OCI-M2 (cell line): ENCODE results near the gene RAG2.

Source experiments
- DNase-seq: peaks from one replicate; lab custom pipeline; 2025; ENCODE audit not compliant: unreplicated experiment; lab: John Stamatoyannopoulos, UW

Gene RAG2

DNA sequence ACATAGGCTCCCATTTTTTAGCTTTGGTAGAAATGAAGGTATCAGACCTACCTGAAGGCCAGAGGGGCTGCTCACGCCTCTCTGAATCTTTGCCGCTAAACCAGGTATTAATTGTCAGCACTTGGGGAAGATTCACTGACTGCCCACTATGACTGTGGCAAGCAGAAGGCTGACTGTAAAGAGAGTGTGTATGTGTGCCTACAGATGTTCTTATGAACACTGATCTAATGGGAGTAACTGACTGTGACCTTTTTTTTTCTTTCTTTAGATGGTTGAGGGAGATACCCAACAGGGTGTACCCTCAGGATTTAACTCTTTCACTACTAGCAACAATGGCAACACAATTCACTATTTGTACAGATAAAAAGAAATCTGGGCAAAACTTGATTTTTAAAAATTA is at the start of gene RAG2:
RAG2 (minus strand) TSS at position 186 of the 400 bp plus-strand sequence. CDS start 4,068 bp downstream, outside the sequence.
- DNase-seq = no peak

DNA sequence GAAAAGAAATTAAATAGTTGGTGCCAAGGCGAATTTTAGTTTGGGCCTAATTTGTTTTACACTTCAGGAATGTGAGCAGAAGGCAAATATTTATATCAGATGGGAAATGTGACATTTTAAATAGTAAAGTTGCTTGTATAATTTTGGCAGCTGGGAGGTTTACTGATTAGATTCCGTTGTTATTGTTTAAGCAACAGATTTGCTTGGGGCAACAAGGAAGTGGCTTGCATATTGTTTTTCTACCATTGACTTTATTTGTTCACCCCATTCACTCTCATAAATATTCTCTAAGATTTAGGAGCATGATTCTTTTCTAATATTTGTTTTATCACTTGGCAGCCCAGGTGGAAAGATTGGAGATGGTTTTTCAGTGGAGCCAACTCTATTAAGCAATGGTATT is 40.5 kb upstream of the RAG2 start:
- no peak for DNase-seq

DNA sequence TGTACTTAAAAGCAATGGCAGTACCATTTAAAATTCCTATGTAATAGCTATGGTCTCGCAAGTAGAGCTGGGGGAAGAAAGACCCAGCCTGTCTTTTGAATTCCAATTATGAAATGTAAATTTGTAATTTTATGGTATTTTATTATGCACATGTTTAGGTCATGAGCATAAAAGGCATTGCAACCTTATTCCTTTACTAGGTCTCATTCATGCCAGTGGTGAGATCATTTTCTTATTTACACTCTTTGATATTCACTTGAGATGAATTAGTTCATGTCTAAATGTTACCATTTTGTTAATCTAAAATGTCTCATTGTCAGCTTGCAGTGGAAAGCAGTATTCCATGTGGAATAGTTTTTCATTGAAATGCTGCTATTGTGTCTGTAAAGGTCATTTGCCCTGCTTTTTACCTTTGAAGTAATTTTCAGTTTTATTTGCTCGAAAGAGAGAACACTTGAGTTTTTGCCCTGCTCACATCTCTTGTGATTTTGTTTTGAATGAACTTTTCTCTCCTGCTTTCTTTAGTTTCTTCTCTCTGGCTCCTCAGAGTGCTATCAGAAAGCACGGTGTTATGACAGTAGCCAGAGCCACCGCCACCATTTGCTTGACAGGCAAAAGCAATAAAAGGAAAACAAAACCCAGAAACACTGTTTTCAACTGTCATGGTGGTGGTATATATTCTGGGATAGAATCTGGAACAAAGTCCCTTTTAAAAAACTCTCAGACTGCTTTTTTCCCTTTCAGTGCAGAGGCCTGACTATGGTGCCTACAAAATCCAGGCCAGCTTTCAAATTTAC is 37.2 kb upstream of the RAG2 start:
- DNase-seq = no peak

DNA sequence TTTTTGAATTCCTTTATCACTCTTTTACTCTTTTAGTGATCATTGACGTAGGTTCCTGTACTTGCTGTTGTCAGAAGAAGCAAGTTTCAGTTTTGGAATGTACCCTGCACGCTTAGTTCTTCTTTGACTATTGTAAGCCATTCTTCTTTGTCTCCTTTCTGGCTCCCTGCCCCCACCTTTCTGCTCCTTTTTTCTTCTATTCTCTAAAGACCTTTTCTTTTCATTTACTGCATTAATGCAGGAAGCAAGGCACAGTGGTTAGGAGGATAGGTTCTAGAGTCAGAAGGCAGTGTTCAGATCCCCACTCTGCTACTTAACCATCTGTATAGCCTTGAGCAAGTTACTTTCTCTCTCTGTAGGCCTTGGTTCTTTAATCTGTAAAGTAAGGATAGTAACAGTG is 33.7 kb upstream of the RAG2 start:
- DNase-seq = no peak

DNA sequence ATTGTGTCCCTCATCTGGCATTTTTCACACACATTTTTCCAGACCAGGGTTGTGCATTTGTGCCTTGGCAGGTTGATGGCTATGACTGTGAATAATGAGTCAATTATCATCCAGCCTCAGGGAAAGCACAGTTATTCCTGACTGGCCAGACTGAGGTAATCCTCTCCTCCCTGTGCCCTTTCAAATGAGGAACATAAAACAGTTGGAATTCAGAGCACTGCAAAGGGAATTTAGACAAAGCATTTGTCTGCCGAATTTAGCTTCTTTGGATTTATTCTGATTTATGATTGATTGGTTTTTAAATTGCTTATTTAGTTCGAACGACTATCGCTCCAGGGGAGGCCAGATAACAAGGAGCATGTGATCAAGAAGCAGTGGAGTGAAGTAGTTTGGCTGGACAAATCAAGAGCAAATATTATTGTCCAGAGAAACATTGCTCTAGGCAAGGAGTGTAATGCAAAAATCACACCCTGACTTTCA is 30.8 kb upstream of the RAG2 start:
- DNase-seq = no peak

DNA sequence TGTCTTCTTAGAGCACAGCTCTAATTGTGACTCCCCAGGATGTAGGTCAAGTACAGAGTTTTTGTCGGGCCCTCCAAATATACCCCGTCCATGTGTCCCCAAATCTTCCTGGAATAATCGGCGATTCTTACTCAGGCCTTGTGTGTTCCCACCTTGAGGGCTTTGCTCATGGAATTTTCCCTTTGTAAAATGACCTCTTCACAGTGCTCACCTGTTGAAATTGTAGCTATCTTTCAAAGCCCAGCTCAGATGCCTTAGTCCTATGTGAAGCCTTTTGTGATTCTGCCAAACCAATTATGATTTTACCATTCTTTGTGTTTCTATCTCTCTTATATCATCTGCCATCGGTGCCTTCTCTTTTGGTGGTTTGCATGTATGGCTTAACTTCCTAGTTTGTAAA is 30.1 kb upstream of the RAG2 start:
- no peak for DNase-seq

DNA sequence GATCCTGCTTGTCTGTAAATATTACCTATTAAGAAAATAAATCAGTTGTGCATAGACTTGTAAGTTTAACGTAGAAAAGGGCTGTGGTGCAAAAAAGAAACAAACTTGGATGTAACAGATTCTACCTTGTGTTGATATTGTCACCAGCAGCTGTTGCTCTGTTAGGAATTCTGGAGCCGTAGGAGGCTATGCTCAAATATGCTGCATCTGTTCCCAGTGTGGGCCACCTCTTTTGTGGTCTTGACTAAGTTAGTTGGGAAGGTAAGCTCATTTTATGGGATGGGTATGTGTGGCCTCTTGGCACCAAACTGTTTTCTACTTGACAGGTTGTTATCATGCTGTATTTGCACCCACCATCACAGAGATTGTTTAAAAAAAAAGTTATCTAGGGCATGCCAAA is 29.4 kb upstream of the RAG2 start:
- no peak for DNase-seq

DNA sequence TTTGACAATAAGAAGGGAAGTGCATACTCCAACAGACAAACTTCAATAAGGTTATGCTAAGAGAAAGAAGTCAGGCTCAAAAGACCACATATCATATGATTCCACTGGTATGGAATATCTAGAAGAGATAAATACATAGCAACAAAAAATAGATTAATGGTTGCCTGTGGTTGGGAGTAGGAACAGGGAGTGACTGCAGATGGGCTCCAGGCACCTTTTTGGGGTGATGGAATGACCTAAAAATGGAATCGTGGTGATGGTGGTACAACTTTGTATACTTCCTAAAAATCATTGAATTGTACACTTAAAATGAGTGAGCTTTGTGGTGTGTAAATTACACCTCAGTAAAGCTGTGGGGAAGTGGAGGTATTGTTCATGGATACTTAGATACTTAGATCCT is 29.0 kb upstream of the RAG2 start:
- no peak for DNase-seq

DNA sequence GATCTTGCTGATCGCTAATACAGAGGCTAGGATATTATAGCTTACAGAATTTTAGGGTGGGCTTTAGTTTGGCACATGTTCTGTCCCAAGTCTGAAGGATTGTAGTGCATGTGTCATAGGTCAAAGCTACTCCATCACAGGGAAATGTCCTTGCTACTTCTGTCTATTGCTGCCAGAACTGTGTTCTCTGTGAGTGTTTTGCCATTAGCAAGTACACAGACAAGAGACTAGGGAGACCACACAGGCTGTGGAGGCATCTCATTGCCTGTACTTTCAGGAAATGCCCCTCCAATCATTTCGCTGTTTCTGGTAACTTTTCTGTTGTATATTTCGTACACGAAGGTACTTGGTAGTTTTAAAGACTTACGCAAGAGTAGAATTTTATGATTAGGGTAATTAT is 25.5 kb upstream of the RAG2 start:
- DNase-seq = no peak

DNA sequence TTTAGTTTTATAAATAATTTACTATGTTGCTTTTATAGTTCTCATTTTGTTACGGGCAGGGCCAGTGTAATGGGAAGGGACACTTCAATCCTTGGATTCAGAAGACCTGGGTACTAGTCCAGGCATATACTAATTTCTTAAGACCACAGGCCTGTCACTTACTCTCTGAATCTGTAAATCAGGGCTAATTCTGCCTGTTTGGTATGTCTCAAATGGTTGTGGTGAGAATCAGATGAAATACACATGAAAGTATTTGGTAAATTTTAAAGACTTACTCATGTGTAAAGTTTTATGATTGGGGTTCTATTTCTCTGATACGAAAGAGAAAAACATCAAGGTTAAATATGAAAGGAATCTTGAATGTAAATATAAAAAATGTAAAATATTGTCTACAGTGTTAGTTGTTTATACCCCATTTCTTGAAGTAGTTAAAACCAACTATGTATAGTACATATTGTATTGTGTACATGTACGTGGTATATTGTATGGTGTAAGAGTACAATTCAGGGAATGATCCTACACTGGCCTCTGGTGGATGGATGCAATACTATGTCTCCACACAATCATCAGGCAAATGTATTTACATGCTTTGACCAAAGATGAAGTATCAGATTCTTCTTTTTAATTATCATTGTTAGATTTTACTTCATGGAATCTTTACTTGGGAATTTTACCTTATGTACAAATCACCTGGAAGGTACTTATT is 24.5 kb upstream of the RAG2 start:
- DNase-seq = no peak

DNA sequence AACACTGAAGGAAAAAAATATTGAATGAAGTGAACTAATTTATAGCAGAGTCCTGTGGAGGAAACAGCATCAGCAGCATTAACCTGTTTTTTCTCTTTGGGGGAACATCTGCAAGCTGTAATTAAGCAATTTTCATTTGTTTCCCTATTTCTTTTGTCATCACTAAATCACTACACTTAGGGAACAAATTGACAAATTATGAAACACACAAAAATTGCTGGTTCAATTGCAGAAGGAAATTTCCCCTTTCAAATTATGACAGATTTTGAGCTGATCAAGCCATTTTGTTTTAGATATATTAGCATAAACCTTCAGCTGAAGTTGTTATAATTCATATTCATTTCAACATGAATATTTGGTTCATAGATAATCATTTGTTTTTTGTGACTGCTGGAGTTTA is 22.2 kb upstream of the RAG2 start:
- DNase-seq = no peak

DNA sequence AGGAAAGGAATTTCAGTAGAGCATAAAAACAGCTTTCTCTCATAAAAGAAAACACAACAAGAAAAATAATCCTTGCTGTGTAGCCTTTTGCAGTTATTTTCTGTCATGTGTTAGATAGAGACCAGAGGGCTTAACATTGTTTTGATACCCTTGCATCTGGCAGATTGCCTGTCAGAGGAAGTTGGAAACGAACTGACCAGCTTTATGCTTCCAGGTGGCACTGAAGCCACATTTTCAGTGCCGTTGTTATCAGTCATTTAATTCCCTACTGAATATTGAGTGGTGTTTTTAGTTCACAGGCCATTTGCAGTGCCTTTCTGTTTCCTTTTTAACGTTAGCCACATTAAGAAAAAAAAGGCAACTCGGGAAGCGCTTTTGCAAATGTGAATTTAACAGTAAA is 21.5 kb upstream of the RAG2 start:
- no peak for DNase-seq

DNA sequence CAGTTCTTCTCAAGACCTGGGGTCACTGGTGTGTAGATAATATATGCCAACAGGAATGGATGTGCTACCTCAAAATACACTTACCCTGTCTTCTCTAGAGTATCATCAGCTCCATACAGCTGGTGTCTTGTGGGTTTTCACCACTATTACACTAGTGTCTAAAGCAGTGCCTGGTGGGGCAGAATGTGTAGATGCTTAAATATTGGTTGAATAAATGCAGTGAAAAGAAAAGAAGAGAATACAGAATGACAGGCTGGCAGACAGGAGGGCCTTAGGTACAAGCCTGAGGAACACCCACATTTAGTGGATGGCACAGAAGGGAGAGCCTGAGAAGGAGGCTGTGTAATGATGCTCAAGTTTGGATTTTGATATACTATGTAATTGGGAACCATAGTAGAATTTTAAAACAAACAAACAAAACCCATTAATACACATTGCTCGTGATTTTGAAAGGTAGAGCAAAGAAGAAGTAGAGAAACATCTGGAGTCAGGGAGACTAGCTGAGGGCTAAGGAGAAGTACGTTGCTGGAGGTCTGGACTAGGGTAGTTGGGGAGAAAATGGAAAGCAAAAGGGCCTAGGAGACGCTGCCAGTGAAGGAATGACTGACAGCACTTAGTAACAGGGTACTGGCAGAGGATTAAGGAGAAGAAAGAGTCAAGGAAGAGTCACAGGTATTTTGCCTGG is 20.5 kb upstream of the RAG2 start:
- no peak for DNase-seq

DNA sequence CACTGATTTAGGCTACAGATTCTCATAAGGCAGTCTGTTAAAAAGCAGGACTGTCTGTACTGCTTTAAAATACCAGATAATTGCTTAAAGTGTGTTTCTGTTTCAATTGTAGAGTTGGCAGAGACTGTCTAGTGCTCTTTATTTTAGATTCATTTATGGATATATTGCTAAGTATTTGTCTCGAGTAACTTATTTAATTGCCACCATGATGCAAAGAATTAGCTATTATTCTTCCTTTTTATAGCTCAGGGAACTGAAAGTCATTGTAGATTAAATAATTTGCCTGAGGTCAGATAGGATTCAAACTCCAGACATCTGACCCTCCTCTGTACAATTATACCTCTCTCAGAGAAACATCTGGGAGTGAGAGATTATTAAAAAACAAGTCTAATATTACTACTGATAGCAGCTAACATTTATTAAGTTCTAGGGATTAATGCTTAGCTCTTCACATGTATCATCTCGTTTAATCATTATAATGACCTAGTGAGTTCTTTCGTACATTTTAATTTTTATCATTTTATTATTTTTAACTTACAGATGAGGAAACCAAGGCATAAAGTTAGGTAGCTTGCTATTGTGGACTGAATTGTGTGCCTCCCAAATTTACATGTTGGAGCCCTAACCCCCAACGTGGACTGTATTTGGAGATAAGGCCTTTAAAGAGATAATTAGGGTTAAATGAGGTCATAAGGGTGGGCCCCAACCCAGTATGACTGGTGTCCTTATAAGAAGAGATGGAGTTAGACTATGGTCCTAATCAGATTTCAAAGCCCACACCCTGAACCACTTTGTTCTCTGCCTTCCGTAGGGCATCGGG is 19.7 kb upstream of the RAG2 start:
- no peak for DNase-seq

DNA sequence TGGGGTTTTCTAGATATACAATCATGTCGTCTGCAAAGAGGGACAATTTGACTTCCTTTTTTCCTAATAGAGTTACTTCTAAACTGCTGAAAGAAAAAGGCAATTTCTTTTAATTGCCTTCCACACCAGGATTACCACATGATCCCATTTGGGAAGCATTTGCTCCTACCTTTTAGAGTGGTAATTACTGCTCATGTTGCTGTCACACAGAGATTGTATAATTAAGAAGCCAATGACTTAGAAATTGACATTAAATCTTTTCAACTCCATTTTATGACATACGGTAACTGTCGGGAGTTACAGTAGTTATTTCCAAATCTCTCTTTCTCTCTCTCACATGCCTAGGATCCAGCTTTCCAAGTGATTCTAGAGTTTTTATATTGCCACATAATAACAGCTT is 17.8 kb upstream of the RAG2 start:
- no peak for DNase-seq

DNA sequence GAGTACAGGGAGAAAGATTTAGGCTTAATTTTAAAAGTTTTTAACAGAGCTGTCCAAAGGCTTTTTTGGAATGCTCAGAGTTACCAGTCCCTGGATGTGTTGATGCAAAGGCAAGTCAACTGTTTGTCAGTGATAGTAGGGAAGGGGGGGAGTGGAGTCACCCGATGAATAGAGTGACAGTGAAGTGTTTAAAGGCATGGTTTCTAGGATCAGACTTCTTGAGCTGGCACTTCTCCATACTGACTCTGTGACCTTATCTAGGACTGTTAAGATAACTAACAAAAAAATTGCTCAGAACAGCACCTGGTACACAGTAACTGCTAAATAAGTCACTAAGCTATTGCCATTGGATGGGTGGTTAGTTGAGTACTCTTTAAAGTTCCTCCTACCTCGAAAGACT is 11.3 kb upstream of the RAG2 start:
- no peak for DNase-seq

DNA sequence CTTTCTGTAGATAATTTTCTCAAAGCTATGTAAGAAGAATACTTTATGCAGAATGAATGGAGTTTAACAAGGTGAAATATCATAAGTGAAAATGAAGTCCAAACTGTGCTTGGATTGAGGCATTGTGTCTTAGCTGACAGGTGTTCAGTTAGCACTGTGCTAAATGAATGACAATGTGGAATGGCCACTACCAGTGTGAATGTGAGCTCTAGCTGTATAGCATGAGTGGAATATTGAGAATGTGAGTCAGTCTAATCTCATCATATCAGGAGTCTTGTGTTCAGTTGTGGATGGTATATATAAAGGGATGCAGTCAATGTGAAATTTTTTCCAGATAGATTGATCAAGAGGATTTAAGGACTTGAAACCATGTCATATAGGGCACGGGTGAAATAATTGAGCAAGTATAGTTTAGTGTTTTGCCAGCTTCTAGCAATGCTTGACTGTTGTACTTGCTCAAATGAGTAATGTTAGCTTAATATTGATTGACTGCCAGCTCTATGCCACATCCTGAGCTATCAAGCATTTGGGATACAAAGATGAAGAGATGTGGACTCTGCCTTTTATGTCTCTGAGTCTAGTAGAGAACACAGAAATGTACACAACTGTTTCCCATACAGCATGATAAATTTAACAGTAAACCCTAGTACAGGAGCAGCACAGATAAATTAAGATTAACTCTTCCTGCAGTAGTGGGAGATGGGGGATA is 10.6 kb upstream of the RAG2 start:
- DNase-seq = no peak

DNA sequence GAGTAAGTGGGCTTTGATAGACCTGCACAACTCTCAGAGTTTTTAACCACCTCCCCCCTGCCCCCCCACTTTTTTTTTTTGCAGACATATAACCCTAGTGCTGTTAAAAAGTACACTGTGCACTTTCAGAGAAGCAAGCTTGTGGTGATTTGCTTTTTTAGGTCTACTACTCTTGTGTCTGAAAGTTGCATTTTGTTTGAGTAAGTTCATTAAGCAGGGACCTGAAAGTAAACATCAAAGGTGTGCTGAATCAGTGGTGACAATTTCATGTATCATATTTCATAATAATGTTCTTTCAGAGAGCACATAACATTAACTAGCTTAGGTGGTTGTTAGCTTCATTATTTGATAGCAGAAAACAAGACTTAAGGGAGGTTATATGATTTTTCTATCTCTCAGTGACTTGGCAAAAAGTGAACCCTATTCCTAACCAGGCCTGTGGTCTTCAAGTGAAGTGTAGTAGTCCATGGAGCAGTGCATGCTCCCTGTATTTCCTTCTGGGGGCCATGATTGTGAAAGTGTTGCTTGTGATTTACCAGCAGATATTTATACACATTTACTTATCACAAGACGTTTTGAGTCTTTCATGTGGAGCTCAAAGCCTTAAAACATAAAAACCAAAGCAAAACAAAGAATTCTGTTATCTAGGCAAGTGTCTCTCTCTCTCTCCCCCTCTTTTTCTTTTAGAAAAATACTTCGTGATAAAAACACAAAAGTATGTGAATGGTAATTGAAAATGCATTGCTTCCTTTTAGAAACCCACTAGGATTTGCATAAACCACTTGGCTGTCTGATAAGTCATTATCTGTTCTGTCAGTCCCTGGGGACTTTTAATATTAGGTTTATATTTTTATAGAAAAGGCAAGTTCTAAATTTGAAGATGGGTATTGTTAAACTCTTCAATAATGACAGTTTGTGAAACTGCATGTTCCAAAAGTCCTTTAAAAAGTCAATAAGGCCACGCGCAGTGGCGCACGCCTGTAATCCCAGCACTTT is 7.5 kb upstream of the RAG2 start:
- DNase-seq = no peak

DNA sequence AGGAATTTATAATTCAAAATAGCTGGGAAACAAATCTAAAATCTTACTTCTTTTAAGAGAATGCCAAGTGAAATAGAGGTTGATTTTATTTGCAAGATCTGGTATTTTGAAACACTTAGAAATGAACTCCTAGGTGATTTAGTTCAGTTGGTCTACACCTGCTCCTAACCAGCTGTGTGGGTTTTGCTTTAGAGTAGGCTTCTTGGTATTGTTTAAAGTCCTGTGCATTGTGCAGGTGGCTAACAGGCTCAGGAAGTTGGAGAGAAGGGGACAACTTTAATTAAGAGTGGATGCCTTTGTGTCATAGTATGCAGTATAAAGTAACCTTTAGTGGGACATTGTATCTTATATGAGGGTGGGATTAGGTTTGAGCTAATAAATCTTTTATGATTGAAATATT is 4.1 kb upstream of the RAG2 start:
- DNase-seq = no peak
